ENCODE data around the gene GRK5.

GRCh38 chr10:119308089-119308488 lies 100.7 kb downstream of the GRK5 start:
- TF ChIP-seq CTCF (IDR thresholded peaks at IDR 0.05 in 4 of 5, conservative IDR thresholded peaks at IDR 0.05 in 1 of 5), result no peak
- TF ChIP-seq POLR2A (IDR thresholded peaks at IDR 0.05), result no peak
